ENCODE results near the gene TSPAN18. TPM values are rescaled to one million over a fixed set of nuclear protein-coding genes. Genes with fewer than 3 reads are reported as not detected.

TSPAN18 gene
- total RNA-seq, 1 experiment from 2014 or later, result not detected

DNA sequence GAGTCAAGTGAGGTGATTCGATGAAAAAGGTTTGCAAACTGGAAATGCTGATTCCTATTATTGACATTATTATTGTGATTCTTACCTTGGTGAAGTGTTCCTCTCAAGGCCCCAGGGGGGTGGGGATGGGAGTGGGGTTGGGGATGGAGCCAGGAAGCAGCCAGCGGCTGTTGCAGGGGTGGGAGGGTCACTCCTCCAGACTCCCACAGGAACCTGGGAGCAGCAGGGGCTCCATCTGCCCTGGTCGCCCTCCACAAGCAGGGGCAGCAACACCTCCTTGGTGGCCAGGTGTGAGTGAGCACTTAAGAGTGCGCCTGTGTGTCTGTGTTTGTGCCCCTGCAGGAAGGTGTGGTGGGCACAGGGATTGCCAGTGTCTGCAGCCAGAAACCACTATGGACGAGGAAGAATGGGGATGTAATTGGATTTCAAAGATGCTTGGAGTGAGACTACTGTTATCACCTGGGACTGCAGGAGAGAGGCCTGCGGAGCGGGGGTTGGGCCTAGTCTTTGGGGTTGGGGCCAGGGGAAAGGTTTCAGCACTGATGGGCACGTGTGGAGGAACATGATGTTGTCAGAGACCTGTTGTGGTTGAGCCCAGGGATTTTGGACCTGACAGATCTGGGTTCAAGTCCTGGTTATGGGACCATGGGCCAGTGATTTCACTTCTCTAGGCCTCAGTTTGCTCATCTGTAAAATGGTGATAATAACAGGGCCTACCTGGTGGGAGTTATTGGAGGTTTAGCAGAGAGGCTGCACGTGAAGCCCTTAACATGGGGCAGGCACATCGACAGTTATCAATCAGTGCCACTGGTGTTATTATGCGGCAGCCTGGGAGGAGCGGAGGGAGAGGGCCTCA, 227.5 kb downstream of the TSPAN18 start:
- no peak for DNase-seq (ENCODE audit: low read depth)

DNA sequence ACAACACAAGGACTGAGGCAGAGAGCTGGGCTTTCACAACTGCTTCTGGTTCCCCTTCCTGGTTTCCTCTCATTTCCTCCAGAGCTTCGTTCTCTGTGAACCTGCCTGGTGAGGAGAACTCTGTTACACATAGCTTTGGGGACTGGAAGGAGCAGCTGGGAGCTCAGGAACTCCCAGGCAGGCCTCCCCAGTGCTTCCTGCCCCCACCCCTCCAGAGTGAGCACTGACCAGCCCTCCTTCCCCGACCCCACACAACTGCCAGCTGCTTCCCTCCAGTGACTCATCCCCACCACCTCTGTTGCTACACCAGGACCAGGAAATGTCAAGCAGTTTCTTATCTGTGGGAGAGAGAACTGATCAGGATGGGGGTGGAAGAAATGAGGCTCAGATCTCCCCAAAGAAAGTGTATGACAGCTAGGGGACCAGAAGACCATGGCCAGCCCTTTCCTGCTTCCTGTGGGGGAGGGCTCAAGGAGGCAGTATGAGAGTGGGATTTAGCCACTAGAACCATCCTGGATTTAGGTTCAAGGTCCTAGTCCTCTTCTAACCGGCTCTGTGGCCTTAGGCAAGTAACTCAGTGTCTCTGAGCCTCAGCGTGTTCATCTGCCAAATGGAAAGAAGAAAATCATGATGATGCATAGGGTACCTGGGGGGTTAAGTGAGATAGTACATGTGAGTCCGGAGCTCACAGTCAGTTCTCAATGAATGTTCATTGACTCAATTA, 228.4 kb downstream of the TSPAN18 start:
- DNase-seq (ENCODE audit: low read depth), result peak; percentile 74

DNA sequence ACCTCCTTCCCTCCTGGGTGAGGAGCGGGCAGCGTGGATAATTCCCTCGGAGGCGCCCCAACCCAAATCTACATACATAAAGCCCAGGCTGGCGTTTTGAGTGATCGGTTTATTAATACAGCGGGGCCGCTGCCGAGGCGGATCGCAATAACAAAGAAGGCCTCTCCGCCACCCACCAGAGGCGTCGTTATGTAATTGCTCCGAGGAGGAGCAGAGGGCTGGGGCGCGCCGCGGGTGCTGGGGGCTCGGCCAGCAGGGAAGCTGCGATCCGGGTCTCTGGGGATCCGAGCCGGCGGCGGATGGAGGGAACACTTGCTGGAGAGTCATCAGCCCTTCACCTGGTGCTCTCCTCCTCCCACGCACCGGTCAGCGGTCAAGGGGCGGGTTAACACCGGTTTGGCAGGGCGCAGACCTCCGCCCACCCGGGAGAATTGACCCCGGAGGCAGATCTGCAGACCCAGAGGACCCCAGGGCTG, 230.3 kb downstream of the TSPAN18 start:
- DNase-seq (ENCODE audit: low read depth), result no peak

DNA sequence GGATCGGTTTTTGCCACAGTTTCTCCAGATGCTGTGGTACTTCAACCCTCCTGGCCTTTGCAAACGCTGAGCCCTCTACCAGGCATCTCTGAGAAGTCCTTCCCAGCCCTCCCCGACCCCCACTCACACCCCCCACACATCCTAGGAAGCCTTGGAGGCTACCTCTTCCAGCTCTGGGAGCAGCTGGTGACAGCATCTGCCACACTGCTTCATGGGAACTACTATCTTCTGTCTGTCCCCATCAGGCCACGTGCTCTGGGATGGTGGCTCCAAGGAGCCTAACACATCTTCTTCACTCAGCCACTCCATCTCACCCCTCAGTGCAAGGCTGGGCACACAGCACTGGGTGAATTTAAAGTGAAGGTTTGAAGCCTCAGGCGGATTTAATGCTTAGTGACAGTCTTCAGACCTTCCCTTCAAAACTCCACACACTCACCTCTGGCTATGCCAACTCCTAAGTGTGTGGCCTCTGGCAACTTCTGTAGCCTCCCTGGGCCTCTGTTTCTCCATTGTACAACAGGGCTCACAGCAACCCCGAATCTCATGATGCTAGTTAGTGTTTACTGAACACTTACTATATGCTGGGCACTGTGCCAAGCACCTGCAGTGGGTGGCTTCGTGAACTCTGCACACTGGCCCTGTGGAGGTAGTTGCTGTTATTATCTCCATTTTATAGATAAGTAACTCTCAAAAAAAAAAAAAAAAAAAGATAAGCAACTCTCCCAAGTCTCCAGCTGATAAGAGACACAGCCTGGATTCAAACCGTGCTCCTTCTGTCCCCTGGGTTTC, 231.2 kb downstream of the TSPAN18 start:
- no peak for DNase-seq (ENCODE audit: low read depth)

DNA sequence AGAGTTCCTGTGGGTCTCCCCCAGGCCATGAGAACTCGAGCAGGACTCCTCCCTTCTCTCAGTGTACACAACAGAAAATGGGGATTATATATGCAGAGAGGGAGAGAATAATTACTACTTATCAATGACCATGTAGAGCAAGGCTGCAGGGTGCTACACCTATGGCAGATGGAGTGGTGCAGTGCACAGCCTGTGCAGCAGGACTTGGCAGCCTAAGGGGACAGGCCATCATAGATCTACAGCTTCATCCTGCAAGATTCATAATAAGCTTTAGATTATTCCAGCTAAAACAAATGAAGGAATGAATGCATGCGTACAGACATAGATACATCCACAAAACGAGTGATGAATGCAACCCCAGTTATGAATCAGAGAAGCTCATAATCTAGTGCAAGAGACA, 232.3 kb downstream of the TSPAN18 start:
- DNase-seq (ENCODE audit: low read depth), result no peak

DNA sequence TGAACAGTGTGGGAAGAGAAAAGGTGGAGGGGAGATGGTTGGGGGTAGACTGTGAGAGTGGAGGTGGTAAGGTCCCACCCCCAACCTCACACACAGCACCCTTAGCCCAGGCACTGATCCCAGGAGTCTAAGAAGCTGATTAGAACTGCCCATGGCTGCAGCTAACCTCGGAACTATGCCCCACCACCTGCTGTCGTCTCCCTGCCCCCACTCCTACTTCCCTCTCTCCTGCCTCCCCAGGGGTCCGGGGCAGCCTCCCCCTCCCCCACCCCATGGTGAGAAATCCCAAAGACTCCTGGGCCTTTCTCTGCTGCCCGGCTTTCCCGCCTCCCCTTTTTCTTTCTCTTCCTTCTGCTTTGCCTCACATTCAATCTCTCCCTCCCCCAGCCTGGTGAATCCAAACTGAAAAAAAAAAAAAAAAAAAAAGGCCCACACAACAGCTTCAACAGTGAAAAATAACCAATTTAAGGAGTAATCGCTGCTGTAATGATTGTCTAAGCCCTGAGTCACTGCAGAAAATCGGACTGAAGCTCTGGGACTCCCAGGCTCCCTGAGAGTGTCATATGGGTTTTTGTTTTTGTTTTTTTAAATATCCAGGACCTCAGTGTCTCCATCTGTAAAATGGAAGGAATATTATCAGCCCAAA, 233.6 kb downstream of the TSPAN18 start:
- DNase-seq (ENCODE audit: low read depth), result no peak

DNA sequence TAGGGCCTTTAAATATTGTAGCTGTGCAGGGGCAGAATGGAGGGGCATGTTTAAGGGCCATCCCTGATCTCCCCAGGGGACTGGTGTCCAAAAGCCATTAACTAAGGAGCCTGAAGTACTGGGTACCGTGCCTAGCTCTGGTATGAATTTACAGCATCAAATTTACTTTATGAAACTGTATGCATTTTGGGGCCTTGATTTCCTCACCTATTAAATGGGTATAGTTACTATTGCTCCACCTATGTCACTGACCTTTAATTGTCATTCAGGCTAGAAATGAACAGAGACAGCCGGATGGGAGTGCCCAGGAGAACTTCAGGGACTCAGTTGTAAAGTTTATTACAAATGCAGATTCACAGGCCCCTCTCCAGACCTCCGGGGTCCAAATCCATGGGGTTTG, 235.7 kb downstream of the TSPAN18 start:
- DNase-seq (ENCODE audit: low read depth), result no peak

DNA sequence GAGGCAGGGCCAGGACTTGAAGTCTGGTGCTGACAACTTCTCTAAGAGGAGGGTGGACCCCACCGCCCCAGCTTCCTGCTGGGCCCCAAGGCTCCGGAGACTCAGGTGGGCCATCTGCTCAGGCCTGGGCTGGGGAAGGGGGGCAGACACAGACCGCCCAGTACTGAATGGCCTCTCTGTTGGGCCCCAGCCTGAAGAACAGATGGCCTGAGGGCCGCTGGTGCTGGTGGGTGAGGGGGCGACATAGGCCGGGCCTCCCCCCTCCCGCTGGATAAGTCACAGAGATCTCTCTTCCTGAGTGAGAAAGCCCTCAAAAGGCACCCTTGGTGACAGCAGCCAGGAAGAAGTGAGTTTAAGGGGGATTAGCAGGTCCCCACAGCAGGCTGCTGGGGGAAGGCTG, 236.4 kb downstream of the TSPAN18 start:
- DNase-seq (ENCODE audit: low read depth), result no peak

DNA sequence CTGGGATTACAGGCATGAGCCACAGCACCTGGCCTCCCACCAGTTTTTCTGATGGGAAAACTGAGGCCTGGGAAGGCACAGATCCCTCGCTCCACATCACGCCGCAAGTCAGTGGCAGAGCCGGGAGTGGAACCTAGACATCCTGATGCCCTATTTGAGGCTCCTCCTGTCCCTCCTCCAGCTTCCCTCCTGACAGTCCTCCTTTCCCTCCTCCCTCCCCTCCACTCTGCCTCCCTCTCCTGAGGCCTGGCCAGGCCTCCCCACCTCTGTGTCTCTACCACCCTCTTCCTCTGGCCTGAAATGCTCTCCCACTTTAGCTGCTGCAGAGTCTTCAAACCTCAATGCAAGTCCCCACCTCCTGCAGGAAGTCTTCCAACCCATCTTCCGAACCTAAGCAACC, 237.2 kb downstream of the TSPAN18 start:
- no peak for DNase-seq (ENCODE audit: low read depth)

DNA sequence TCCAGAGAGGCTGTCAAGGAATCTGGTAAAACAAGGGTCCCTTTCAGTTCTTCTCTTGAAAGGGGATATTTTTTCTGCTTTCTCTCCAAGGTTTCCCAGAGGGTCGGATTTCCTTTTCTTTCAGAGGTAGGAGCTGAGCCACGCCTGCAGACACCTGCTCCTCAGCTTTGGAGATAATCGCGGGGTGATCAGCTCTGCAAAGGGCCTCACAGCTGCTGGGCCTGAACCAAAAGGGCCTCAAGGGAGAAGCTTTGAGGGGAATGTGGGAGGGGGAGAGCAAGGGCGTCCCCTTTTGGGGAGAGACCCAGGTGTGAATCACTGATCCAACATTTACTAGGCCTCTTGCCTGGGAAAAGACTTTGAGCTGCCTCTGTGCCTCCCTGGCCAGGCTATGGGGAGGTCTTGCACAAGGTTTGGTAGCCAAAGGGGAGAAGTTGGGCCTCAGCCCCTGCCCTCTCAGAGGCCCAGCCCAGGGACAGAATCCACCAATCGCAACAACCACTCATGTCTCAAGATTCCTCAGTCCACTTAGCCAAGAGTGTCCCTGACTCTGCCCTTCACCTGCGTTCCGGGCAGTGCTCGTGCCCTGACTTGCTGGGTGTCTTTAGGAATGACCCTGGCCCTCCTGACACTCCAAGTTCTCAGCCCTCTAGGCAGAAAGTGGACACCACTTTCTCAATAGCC, 237.9 kb downstream of the TSPAN18 start:
- no peak for DNase-seq (ENCODE audit: low read depth)

DNA sequence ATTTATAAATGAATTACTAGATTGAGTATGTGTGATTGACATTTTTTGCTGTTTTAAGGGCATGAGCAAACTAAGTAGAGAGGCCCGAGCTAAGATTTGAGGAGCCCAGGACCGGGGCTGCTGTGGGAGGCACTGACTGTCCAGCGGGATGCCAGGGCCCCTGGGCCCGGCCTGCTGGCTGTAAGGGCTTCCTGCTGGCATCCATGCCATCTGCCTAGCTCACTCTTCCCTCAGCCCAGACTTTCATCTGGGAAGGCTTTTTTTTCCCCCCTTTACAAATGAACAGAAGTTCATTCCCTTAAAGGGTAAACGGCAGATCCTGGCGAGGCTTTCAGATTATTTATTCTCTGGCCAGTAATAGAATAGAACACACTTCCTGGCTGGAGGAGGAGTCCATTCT, 239.9 kb downstream of the TSPAN18 start:
- no peak for DNase-seq (ENCODE audit: low read depth)

DNA sequence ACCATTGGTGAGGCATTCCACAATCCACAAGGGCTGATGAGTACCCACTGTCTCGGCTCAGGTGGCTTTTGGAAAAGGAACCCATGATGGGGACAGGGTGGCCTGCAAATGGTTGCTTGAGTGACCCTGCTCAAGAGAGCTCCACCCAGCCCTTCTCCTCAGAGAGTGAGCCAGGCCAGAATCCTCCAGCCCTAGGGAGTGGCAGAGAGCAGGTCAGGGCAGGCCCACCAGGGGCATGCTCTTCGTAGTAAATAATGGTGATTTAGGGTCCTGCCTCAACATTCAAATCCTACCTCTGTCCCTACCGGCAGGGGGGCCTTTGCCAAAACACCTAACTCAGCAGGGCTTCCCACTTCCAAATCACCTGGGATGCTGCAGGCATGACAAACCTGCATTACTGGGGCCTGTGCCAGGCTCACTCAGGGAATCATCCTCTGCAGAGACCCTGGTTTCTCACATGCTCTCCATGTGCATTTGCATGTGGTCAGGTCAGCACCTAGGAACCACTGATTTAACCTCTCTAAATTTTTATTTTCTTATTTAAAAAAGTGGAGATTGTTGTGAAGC, 241.3 kb downstream of the TSPAN18 start:
- DNase-seq (ENCODE audit: low read depth), result no peak

DNA sequence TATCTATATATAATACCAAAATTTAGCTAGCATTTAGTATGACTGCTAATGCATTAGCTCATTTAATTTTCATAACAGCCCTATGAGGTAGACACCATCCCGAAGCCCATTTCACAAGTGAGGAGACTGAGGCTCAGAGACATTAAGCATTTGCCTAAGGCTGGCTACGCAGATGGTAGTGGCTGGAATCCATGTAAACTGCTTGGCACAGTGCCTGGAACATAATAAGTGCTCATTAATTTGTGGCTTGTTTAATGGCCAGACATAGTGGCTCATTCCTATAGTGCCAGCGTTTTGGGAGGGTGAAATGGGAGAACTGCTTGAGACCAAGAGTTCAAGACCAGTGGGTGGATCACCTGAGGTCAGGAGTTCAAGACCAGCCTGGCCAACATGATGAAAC, 241.7 kb downstream of the TSPAN18 start:
- DNase-seq (ENCODE audit: low read depth), result no peak

DNA sequence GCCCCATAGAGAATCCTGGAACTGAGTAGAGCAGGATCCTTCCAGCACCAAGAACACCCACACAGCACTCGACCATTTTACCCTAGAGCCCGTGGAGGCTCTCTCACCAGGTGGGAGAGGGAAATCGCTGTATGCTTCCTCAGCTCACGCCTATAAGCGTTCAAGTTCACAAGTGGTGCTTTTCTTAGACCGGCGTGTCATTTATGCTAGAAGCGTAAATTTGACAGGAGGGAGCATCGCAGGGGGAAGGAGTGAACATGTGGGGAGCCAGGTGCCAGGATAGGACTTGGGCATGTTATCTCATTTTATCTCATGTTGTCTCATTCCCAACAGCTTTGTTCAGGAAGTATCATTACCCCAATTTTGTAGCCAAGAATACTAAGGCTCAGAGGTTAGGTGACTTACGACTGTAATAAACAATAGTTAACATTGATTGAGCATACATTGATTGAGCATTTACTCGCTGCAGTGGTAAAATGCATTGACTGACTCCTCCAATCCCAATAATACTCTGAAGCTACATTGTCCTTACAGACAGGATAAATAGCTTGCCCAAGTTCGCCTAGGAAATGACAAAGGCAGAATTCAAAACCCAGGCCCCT, 243.0 kb downstream of the TSPAN18 start:
- no peak for DNase-seq (ENCODE audit: low read depth)

DNA sequence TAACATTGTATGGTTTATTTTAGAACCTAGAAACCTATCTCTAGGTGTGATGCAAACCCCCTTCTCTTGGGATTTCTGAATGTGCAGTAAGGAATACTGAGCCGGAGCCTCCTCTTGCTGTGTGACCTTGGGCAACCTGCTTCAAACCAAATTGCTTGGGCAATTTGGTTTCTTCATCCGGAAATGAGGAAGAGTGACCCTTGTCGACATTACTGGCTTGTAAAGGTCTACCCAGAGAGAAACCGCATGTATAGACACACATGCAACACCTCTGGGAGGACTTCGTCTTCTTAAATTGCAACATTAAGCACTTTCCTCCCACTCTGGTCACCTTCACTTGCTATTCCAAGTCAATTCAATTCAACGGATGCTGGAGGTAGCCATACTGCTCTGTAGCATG, 243.5 kb downstream of the TSPAN18 start:
- DNase-seq (ENCODE audit: low read depth), result no peak

DNA sequence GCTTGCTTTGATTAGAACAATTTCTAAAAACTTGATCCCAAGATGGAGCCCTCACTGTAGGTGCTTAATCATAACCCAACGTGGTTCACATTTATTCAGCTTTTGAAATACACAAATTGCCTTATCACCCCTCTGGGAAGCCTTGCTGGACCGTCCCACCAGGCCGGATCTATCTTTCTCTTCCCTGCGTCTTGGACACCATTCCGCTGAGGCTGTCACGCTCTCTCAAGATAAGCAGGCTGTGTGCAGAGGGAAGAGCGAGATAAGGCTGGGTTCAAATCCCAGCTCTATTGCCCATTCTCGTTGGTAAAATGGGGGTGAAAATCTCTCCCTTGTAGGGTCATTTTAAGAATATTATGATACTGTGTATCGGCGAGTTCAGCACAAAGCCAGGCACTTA, 244.4 kb downstream of the TSPAN18 start:
- DNase-seq (ENCODE audit: low read depth), result no peak

DNA sequence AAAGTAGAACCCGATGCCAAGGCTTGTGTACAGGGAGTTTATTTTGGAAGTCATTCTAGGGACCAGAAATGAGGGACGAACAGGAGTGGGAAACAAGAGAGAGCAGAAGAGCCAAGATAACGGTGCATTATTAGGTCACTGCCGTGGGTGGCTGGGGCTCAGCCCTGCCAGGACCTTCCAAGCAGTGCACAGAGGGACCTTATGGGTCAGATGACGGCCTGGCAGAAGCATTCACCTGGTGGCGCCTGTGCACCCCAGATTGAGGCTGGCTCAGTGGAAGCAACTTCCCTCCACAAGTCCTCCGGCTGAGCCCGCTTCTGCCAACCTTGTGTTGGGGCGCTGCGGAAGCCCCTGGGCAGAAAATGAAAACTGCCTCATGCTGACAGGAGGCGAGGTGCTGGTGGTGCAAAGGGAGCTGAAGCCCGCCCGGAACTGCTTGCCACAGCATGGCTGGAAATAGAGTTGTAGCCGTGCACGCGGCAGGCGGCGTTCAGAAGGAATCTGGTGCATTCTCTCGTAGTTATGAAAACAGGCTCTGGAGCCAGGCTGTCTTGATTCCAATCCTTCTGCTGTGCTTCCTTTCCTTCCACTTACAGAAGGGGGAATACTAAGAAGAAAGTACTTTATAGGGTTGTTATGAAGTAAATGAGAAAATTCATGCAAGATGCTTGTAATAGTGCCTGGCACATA, 246.1 kb downstream of the TSPAN18 start:
- DNase-seq (ENCODE audit: low read depth), result no peak

DNA sequence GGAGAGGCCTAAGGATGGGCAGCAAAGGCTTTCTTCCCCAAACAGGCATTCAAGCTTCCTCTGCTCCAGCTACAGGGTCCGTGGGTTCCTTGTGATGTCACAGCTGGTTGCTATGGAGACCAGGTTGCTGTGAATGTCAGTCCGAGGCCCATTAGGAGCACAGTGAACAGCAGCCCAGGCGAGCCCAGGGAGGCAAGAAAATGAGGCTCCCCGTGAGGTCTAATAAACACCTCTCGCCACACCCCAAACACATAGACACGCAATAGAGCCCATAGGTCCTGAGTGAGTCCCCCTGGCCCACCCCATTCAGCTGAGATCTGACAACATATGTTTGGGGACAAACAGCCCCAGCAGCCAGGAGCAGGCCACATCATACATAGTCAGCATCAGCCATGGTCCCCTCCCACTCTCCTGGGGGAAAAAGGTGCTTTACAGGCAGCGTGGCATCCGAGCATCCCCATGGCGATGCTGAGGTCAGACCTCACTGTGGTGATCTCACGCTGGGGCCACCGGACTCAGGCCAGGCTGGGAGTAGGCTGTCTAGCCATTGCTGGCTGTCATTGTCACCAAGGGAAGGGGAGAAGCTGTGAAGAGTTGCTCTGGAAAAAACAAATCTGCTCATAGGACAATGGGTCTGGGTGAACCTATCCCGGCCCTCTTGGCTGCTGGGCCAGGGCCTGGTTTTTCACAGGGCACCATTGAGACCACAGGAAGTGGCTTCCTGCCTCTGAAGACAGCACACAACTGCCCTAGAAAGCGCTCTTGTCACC, 247.1 kb downstream of the TSPAN18 start:
- no peak for DNase-seq (ENCODE audit: low read depth)
